ENCODE measurements around the gene CBL.

CBL gene

DNA sequence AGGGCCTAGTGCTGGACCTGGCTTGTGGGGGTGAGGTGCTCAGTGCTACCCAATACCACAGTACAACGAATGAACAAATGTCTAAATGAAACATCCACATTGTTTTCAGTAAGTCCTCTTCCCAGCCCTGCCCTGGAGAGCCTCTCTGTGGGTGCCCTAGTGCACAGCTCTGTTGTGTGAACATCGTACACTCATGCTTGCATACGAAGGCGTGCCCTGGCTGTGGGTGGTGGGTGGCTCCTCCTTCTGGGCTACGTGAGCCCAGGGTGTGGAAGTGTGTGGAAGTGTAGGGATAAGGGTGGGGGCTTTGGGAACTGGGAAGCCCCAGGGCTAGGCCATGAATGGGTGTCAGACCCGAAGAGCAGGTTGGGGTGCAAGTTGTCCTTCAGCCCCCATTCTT, 38.2 kb upstream of the CBL start:
- no peak for TF ChIP-seq ZFX (IDR thresholded peaks at IDR 0.05)
- TF ChIP-seq, protein P1, sequence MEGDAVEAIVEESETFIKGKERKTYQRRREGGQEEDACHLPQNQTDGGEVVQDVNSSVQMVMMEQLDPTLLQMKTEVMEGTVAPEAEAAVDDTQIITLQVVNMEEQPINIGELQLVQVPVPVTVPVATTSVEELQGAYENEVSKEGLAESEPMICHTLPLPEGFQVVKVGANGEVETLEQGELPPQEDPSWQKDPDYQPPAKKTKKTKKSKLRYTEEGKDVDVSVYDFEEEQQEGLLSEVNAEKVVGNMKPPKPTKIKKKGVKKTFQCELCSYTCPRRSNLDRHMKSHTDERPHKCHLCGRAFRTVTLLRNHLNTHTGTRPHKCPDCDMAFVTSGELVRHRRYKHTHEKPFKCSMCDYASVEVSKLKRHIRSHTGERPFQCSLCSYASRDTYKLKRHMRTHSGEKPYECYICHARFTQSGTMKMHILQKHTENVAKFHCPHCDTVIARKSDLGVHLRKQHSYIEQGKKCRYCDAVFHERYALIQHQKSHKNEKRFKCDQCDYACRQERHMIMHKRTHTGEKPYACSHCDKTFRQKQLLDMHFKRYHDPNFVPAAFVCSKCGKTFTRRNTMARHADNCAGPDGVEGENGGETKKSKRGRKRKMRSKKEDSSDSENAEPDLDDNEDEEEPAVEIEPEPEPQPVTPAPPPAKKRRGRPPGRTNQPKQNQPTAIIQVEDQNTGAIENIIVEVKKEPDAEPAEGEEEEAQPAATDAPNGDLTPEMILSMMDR (conservative IDR thresholded peaks at IDR 0.05): no peak
- H3K27ac ChIP-seq: no peak overlapping the region; the same call in 1 of the 2 replicates

DNA sequence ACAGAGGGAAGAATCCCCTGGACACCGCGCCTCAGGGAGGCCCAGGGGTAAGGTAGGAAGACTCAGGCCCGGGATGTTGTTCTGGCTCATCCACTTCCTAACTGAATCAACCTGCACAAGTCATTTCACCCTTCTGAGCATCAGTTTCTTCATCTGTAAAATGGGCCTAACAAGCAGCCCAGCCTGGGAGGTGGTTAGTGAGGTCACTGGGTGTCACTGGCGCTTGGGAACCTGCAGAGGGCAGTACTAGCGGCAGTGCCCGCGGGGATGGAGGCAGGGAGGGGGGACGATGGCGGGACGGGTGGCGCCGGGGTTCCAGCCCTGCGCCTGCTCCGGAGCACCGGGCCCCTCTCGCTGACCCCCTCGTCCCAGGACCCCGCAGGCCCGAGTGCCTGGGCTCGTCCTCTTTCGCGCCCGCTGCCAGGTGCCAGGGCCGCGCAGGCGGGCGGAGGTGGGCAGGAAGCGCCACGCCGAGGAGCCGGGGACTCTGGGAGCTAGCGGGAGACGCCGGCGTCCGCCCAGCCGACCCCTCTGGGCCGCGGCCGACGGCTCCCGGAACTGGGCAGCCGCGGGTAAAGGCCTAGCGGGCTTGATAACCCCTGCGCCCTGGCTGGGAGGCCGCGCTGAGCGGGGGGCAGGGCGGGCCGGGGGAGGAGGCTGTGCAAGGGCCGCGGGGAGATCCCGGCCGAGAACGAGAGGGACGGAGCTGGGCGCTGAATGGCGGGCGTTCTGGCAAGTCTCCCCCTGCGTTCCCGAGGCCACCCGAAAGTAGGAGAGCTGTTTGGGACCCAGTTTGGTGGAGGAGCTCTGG, 37.5 kb upstream of the CBL start, which contains the start of gene NLRX1:
Gene NLRX1 (plus strand): TSS at position 255 of the 811 bp plus-strand sequence. CDS start 2,679 bp downstream, outside the sequence.
- TF ChIP-seq, protein P1 (conservative IDR thresholded peaks at IDR 0.05): peak; percentile 97
- TF ChIP-seq ZFX (IDR thresholded peaks at IDR 0.05): peak; percentile 92; the same call in 1 of the 2 replicates
- peak within 1 kb of the TSS; percentile 89 for H3K27ac ChIP-seq

DNA sequence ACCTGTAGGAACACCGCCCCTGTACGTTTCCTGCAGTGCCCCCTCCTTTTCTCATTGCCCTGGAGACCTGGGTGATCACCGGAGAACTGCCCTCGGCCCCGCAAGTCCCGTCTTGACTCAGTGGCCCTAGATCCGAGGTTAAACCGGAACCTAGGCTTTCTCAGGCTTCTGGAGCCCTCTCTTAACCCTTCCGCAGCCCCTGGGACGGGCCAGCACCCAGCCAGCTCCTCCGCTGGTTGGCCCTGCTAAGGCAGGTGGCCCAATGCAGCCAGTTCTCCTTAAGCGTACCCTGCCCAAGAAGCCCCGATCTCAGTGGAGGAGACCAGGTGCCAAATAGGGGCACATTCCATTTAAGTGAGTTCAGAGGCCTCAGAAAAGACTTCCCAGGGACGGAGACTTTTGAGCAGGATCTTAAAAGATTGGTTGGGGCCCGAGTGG, 36.8 kb upstream of the CBL start:
- peak overlapping the region; percentile 89 for H3K27ac ChIP-seq
- TF ChIP-seq, protein P1 (conservative IDR thresholded peaks at IDR 0.05): no peak
- no peak for TF ChIP-seq ZFX (IDR thresholded peaks at IDR 0.05)

DNA sequence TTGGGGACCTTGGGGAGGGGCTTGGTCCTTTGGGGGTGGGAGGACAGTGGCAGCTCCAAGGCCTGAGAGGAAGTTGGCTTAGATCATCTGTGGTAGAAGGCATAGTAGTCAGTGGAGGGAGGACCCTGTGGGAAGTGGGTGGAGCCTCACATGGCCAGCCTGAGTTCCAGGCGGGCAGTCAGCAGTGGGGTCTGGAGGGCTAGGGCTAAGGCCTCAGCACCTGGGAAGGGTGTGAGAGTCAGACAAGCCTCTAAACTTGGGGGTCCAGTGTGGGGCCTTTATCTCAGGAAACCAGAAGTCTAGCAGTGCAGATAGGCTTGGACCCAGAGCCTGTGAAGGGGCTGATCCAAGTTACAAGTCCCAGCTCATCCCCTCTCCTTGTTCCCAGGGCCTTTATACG, 33.6 kb upstream of the CBL start:
- no peak overlapping the region for H3K27ac ChIP-seq
- TF ChIP-seq, protein P1 (conservative IDR thresholded peaks at IDR 0.05): no peak
- no peak for TF ChIP-seq ZFX (IDR thresholded peaks at IDR 0.05)

DNA sequence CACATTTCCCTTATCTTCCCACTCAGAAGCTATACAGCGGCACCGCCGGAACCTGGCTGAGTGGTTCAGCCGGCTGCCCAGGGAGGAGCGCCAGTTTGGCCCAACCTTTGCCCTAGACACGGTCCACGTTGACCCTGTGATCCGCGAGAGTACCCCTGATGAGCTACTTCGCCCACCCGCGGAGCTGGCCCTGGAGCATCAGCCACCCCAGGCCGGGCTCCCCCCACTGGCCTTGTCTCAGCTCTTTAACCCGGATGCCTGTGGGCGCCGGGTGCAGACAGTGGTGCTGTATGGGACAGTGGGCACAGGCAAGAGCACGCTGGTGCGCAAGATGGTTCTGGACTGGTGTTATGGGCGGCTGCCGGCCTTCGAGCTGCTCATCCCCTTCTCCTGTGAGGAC, 32.7 kb upstream of the CBL start:
- TF ChIP-seq, protein P1 (conservative IDR thresholded peaks at IDR 0.05): no peak
- no peak for TF ChIP-seq ZFX (IDR thresholded peaks at IDR 0.05)

DNA sequence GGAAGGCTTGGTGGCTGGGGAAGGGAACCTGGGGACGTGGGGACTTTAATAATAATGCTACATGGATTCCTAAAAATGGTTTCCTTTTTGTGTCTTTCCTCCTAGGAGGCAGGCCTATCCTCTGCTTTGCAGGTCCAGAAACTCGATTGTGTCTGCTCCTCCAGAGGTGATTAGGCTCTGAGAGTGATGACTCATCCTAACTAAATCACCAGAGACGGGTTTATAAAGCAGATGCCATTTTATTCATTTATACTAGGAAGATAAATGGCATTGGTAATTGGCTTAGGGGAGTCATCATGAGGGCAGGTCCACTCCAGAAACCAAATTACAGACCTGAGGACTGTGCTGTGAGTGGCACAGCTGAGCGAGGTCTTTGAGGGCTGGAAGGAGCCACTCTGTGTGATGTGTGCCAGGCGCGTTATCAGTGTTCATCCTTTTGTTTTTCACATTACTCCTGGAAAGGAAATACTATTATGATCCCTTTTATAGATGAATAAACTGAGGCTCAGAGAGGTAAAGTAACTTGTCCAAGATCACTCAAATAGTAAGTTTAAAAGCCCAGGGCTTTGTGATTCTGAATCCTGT, 30.6 kb upstream of the CBL start:
- H3K27ac ChIP-seq: no peak overlapping the region
- TF ChIP-seq, protein P1 (conservative IDR thresholded peaks at IDR 0.05): no peak
- no peak for TF ChIP-seq ZFX (IDR thresholded peaks at IDR 0.05)

More for the DNA sequence above, 32.7 kb upstream of the CBL start:
- H3K27ac ChIP-seq: no peak overlapping the region

GRCh38 chr11:119178166-119178680, 27.9 kb upstream of the CBL start:
- no peak for TF ChIP-seq ZFX (IDR thresholded peaks at IDR 0.05)
- TF ChIP-seq, protein P1 (conservative IDR thresholded peaks at IDR 0.05): no peak
- H3K27ac ChIP-seq: no peak overlapping the region
